ENCODE data around the gene TMEM41B. TPM values are rescaled to one million over a fixed set of nuclear protein-coding genes. Genes with fewer than 3 reads are reported as not detected.
A peak's percentile ranks its signal among the peaks of the same experiment; 100 is the strongest.

TMEM41B gene
- total RNA-seq, 4 donors from 2014 or later, result 14.4 to 23.5 (median 16.9) TPM

DNA sequence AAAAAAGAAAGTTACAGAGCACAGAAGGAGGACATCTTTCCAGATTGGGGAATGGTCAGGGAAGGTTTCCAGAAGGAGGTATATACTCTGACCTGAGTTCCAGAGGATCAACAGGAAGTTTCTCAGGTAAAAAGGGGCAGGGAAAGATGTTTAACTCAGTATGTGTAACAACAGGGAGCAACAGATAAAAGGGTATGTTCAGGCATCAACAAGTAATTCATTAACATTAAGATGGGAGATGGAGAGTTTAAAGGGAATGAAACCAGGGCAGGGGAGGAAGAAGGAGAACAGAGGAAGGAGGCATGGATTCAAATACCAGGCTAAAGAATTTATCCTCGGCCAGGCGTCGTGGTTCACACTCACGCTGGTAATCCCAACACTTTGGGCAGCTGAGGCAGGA lies 46.7 kb downstream of the TMEM41B start:
- H3K4me1 ChIP-seq, result peaks cover 0 to 21% (median 0%) of the 10 kb centered on the region in 3 donors
- H3K27ac ChIP-seq, result no peak overlapping the region
- H3K4me3 ChIP-seq, result no peak overlapping the region
- H3K9me3 ChIP-seq, result no peaks in the 10 kb centered on the region
- WGBS, 2 donors (ENCODE audit: low coverage in 1 of 2), result 59 to 73% methylated on average over 4 of the region's 4 CpGs
- H3K27me3 ChIP-seq, result no peaks in the 10 kb centered on the region
- ATAC-seq, result no peak
- TF ChIP-seq POLR2A (IDR thresholded peaks at IDR 0.05), result no peak
- no peak for TF ChIP-seq POLR2AphosphoS5 (IDR thresholded peaks at IDR 0.05)
- no peak for TF ChIP-seq EP300 (IDR thresholded peaks at IDR 0.05)
- TF ChIP-seq, protein P1, sequence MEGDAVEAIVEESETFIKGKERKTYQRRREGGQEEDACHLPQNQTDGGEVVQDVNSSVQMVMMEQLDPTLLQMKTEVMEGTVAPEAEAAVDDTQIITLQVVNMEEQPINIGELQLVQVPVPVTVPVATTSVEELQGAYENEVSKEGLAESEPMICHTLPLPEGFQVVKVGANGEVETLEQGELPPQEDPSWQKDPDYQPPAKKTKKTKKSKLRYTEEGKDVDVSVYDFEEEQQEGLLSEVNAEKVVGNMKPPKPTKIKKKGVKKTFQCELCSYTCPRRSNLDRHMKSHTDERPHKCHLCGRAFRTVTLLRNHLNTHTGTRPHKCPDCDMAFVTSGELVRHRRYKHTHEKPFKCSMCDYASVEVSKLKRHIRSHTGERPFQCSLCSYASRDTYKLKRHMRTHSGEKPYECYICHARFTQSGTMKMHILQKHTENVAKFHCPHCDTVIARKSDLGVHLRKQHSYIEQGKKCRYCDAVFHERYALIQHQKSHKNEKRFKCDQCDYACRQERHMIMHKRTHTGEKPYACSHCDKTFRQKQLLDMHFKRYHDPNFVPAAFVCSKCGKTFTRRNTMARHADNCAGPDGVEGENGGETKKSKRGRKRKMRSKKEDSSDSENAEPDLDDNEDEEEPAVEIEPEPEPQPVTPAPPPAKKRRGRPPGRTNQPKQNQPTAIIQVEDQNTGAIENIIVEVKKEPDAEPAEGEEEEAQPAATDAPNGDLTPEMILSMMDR (IDR thresholded peaks at IDR 0.05), result no peak
- no peaks in the 10 kb centered on the region for H3K36me3 ChIP-seq

DNA sequence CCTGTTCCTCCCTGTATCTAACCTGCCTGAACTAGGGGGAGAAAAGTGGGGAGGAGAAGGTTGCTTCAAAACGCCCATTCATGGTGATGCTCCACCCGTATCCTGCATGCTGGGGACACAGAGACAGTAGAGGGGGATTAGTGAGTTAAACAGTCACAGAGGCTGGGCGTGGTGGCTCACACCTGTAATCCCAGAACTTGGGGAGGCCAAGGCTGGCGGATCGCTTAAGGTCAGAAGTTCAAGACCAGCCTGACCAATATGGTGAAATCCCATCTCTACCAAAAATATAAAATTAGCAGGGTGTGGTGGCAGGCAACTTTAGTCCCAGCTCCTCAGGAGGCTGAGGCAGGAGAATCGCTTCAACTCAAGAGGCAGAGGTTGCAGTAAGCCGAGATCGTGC lies 47.5 kb downstream of the TMEM41B start:
- TF ChIP-seq POLR2AphosphoS5 (IDR thresholded peaks at IDR 0.05) (no peak), EP300 (IDR thresholded peaks at IDR 0.05) (no peak), POLR2A (IDR thresholded peaks at IDR 0.05) (no peak)
- TF ChIP-seq, protein P1 (IDR thresholded peaks at IDR 0.05), result no peak
- no peaks in the 10 kb centered on the region for H3K27me3 ChIP-seq

DNA sequence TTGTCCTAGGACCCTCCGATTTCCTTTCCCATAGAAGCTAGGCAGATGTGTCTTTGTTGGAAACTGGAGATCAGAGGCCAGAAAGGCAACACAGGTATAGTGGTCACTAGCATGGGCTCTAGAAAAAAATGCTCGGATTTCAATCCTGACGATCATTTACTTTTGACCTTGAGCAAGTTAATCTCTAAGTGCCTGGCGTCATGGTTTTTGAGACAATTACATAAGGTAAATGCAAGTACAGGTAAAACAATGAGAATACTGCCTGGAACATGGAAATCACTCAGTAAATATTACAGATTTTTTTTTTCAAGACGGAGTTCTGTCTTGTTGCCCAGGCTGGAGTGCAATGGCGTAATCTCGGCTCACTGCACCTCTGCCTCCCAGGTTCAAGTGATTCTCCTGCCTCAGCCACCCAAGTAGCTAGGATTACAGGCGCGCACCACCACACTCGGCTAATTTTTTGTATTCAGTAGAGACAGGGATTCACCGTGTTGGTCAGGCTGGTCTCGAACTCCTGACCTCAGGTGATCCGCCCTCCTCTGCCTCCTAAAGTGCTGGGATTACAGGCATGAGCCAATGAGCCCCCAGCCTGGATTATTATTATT lies 48.2 kb downstream of the TMEM41B start:
- Histone ChIP-seq H3K4me3 (peak overlapping the region in 1 of 2 donors; percentile 77), H3K27me3 (no peaks in the 10 kb centered on the region), H3K27ac (peak overlapping the region in 2 of 4 donors; percentile 94 to 99), H3K9me3 (no peaks in the 10 kb centered on the region), H3K4me1 (peaks cover 0 to 35% (median 1%) of the 10 kb centered on the region in 3 donors), H3K36me3 (no peaks in the 10 kb centered on the region)
- TF ChIP-seq POLR2A (IDR thresholded peaks at IDR 0.05) (no peak), EP300 (IDR thresholded peaks at IDR 0.05) (no peak), POLR2AphosphoS5 (IDR thresholded peaks at IDR 0.05) (no peak)
- TF ChIP-seq, protein P1 (IDR thresholded peaks at IDR 0.05), result no peak
- ATAC-seq, result no peak
- 70 to 82% methylated on average over 4 to 10 of the region's 13 CpGs for WGBS, 2 donors (ENCODE audit: low coverage in 1 of 2)

More for the DNA sequence above, 47.5 kb downstream of the TMEM41B start:
- Histone ChIP-seq H3K36me3 (no peaks in the 10 kb centered on the region), H3K4me3 (no peak overlapping the region), H3K9me3 (no peaks in the 10 kb centered on the region), H3K27ac (no peak overlapping the region), H3K4me1 (peaks cover 0 to 28% (median 0%) of the 10 kb centered on the region in 3 donors)
- ATAC-seq, result no peak
- 83 to 86% methylated on average over 2 to 8 of the region's 8 CpGs for WGBS, 2 donors (ENCODE audit: low coverage in 1 of 2)

DNA sequence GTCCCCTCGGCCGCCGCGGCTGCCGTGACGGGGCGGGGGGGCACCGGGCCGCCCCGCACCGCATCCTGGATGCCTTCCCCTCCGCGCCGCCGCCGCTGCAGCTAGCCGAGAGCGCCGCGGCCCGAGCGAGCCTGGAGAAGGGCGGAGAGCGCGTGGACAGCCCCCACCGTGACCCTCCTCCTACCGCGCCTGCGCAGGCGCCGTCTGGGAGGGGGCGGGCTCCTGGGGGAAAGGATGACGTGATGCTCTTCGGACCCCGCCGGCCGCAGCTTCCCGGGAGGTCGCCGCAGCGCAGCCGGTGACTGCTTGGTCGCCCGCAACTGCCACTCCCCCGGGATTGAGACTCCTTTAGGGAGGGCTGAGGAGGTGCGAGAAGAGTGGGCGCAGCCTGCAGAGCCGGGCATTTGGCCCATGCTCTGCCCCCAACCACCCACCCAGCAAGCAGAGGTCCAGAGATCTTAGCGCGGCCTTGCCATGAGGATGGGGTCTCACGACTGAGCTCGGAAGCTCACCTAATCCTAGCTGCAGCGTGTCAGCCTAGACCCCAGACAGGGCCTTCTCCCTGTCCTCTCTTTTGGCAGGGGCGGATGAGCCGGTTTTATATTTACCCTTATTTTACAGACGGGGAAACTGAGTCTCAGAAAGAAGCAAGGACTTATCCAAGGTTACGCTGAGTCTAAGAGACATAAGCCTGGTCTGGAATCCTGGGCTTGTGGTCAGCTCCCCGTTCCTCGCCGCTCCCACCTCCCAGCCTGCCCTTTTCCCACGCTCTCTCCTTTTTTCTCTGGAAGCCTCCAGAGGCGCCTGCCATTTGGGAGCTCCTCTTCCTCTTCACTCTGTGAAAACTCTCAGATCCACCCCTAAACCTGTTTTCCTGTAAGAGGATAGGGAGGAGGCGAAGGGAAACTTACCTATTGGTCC lies 48.9 kb downstream of the TMEM41B start, which contains the start of gene DENND5A:
Gene DENND5A, minus strand, starts transcription at position 140 of the 921 bp plus-strand sequence. CDS start 281 bp downstream, outside the sequence.
- TF ChIP-seq POLR2A (IDR thresholded peaks at IDR 0.05) (peak; percentile 74 to 79), EP300 (IDR thresholded peaks at IDR 0.05) (no peak), POLR2AphosphoS5 (IDR thresholded peaks at IDR 0.05) (peak; percentile 76)
- TF ChIP-seq, protein P1 (IDR thresholded peaks at IDR 0.05), result peak in 1 of 4 experiments; percentile 22
- no peaks in the 10 kb centered on the region for H3K36me3 ChIP-seq
- ATAC-seq, result peak; percentile 92
- no peaks in the 10 kb centered on the region for H3K27me3 ChIP-seq
- no peaks in the 10 kb centered on the region for H3K9me3 ChIP-seq
- H3K4me3 ChIP-seq, result peak within 1 kb of the TSS; percentile 77 to 99
- 37 to 69% methylated on average over 6 to 10 of the region's 63 CpGs for WGBS, 2 donors (ENCODE audit: low coverage in 1 of 2)
- peak within 1 kb of the TSS; percentile 94 to 99 (median 98) for H3K27ac ChIP-seq
- peaks cover 0 to 42% (median 8%) of the 10 kb centered on the region in 3 donors for H3K4me1 ChIP-seq
